Naive thymus-derived CD4-positive, alpha-beta T cell (primary cell): ENCODE data around the gene EXOC6. TPM values are rescaled to one million over a fixed set of nuclear protein-coding genes. Genes with fewer than 3 reads are reported as not detected.

Experiments
- ATAC-seq: fragments of 150-1000 bp; cut with Tn5 transposase; 2 replicates; pipeline ENCODE4 v1.10.0; 2021; ENCODE audit warnings: mild to moderate bottlenecking, moderate library complexity
- CTCF ChIA-PET: fragments of 350-600 bp; sonication (Branson Sonifier 250); formaldehyde crosslinking; loops from one replicate; lab custom pipeline; 2021; ENCODE audit warnings: antibody characterized with exemption; lab: Charles Lee
- POLR2A ChIA-PET: fragments of 350-600 bp; sonication (Branson Sonifier 250); formaldehyde crosslinking; loops from one replicate; lab custom pipeline; 2021; ENCODE audit warnings: antibody characterized with exemption, inconsistent platforms; lab: Charles Lee
- DNase-seq, 9 donors: peaks; one replicate each; pipeline versions ENCODE4 v3.0.0 to v3.0.0-alpha.2; 2020 to 2022; ENCODE audit warnings: mixed read lengths in 1 of 9
- H3K27ac ChIP-seq: one replicate; pipeline ENCODE4 v1.7.0; 2013; ENCODE audit warnings: mild to moderate bottlenecking, low read depth, low read length, moderate library complexity
- H3K27me3 ChIP-seq, 2 donors: one replicate each; pipeline ENCODE4 v1.7.0; 2013; ENCODE audit warnings: low read length in 2 of 2, mild to moderate bottlenecking in 2 of 2, moderate library complexity in 2 of 2; ENCODE audit not compliant: control insufficient read depth in 2 of 2, insufficient read depth in 2 of 2
- H3K36me3 ChIP-seq, 3 experiments: 1 replicate in 2 of 3; 2 replicates in 1 of 3; pipeline ENCODE4 v1.7.0; 2013; ENCODE audit warnings: low read length in 3 of 3, mild to moderate bottlenecking in 3 of 3, moderate library complexity in 1 of 3; ENCODE audit not compliant: insufficient read depth in 3 of 3, control insufficient read depth in 2 of 3
- H3K4me1 ChIP-seq, 2 donors: one replicate each; pipeline ENCODE4 v1.7.0; 2013; ENCODE audit warnings: low read length in 2 of 2, mild to moderate bottlenecking in 2 of 2, moderate library complexity in 1 of 2; ENCODE audit not compliant: control insufficient read depth in 2 of 2, insufficient read depth in 2 of 2
- H3K4me3 ChIP-seq: 2 replicates; pipeline ENCODE4 v1.7.0; 2013; ENCODE audit warnings: mild to moderate bottlenecking, low read length
- H3K9me3 ChIP-seq, 3 experiments: 1 replicate in 2 of 3; 2 replicates in 1 of 3; pipeline ENCODE4 v1.7.0; 2013; ENCODE audit warnings: low read length in 3 of 3; ENCODE audit not compliant: control insufficient read depth in 2 of 3
- H3K27ac Mint-ChIP-seq, 9 donors: one replicate each; pipeline ENCODE4 v1.8.0; 2020 to 2022; ENCODE audit warnings: mixed read lengths in 9 of 9, mild to moderate bottlenecking in 8 of 9, moderate library complexity in 5 of 9, inconsistent platforms in 2 of 9
- H3K27me3 Mint-ChIP-seq, 5 donors: one replicate each; pipeline ENCODE4 v1.8.0; 2021 to 2022; ENCODE audit warnings: mixed read lengths in 5 of 5, mild to moderate bottlenecking in 1 of 5
- H3K36me3 Mint-ChIP-seq, 5 donors: one replicate each; pipeline ENCODE4 v1.8.0; 2020 to 2022; ENCODE audit warnings: mixed read lengths in 5 of 5, mild to moderate bottlenecking in 3 of 5, inconsistent platforms in 1 of 5
- H3K4me1 Mint-ChIP-seq, 7 donors: one replicate each; pipeline ENCODE4 v1.8.0; 2020 to 2022; ENCODE audit warnings: mixed read lengths in 7 of 7, mild to moderate bottlenecking in 3 of 7, inconsistent platforms in 1 of 7
- H3K4me3 Mint-ChIP-seq, 10 donors: one replicate each; pipeline ENCODE4 v1.8.0; 2020 to 2022; ENCODE audit warnings: mild to moderate bottlenecking in 10 of 10, mixed read lengths in 10 of 10, moderate library complexity in 6 of 10, inconsistent platforms in 2 of 10
- H3K9me3 Mint-ChIP-seq, 11 donors: one replicate each; pipeline ENCODE4 v1.8.0; 2020 to 2022; ENCODE audit warnings: mixed read lengths in 11 of 11, mild to moderate bottlenecking in 4 of 11, inconsistent platforms in 1 of 11, moderate library complexity in 1 of 11
- intact Hi-C, 2 donors: fragments of 100-400 bp; cut with micrococcal nuclease; formaldehyde crosslinking; loops; one replicate each; pipeline ENCODE4 v1.15.1; 2023
- polyA plus RNA-seq, 2 donors: library from polyadenylated mRNA; unstranded; fragments of 300-500 nt; fragmentation: Illumina TruSeq; gene quantifications; one replicate each; pipeline ENCODE4 v1.2.3, GENCODE V29; 2021
- total RNA-seq, 6 experiments: library from RNA in 5 of 6; stranded (reverse) in 5 of 6; gene quantifications; 1 replicate in 5 of 6; 2 replicates in 1 of 6; pipeline ENCODE4 v1.2.3 and lab custom pipeline; 2021 to 2026

Gene EXOC6
- total and polyA plus RNA-seq, 7 experiments from 2014 or later: 5.8 to 12.1 (median 9.8) TPM

DNA sequence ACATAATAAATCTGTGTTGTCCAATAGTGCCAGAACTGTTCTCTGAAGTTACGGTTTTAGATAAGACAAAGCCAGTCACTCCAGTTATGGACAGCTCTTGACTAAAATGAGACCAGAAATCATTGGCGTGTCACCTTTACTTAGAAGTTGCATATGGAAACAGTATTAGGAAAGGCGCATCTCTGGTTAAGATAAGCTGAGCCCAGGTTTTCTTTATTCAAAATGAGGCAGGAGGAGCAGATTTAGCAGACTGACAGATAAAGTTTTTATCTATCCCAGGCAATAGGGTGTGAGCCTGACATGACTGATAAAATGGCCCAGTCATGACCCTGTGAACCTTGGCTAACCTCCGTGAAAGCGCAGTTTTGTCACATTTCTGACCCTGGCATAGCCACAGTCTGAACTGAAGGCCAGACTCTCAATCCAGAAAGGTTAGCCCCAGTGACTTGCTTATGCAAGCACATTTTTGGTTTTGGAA is 229.6 kb downstream of the EXOC6 start:
- H3K27me3 Mint-ChIP-seq: peaks cover 49 to 73% (median 59%) of the 10 kb centered on the region in 5 donors
- H3K27me3 ChIP-seq: no peaks in the 10 kb centered on the region
- no peaks in the 10 kb centered on the region for H3K36me3 Mint-ChIP-seq
- no peaks in the 10 kb centered on the region for H3K36me3 ChIP-seq
- ChIA-PET POLR2A (no interaction called here), CTCF (interaction anchor here (1.0 kb wide), 1 partner anchor 271 kb away, joined by 3 read pairs; no protein-coding TSS in a partner anchor)
- H3K4me3 ChIP-seq: no peak overlapping the region
- H3K4me3 Mint-ChIP-seq: no peak overlapping the region
- ATAC-seq (no peak), DNase-seq (no peak)
- no peaks in the 10 kb centered on the region for H3K4me1 ChIP-seq
- intact Hi-C loops: no loop called here
- H3K27ac Mint-ChIP-seq: no peak overlapping the region
- H3K4me1 Mint-ChIP-seq: peaks cover 10 to 22% (median 15%) of the 10 kb centered on the region in 7 donors
- peaks cover 0 to 1% (median 0%) of the 10 kb centered on the region in 11 donors for H3K9me3 Mint-ChIP-seq
- H3K9me3 ChIP-seq: no peaks in the 10 kb centered on the region
- no peak overlapping the region for H3K27ac ChIP-seq

GRCh38 chr10:93079663-93080349 is 231.5 kb downstream of the EXOC6 start:
- Histone ChIP-seq H3K4me1 (no peaks in the 10 kb centered on the region), H3K27ac (no peak overlapping the region), H3K36me3 (no peaks in the 10 kb centered on the region), H3K9me3 (no peaks in the 10 kb centered on the region), H3K4me3 (no peak overlapping the region), H3K27me3 (no peaks in the 10 kb centered on the region)
- ATAC-seq (no peak), DNase-seq (no peak)
- CTCF ChIA-PET: interaction anchor here (0.6 to 1.2 kb wide), 2 partner anchors 23 to 28 kb away, joined by 3 read pairs; no protein-coding TSS in a partner anchor
- H3K36me3 Mint-ChIP-seq: no peaks in the 10 kb centered on the region
- H3K4me1 Mint-ChIP-seq: peaks cover 5 to 11% (median 8%) of the 10 kb centered on the region in 7 donors
- H3K4me3 Mint-ChIP-seq: peak overlapping the region in 4 of 10 donors; percentile 2 to 70 (median 44)
- intact Hi-C loops: loop anchor here (1.0 to 10.0 kb wide), 7 partner anchors 195 to 432 kb away; partner anchors contain the start of gene MYOF (in 2 of the 2)
- H3K27me3 Mint-ChIP-seq: peaks cover 41 to 58% (median 52%) of the 10 kb centered on the region in 5 donors
- no peaks in the 10 kb centered on the region for H3K9me3 Mint-ChIP-seq
- POLR2A ChIA-PET: no interaction called here
- H3K27ac Mint-ChIP-seq: no peak overlapping the region

DNA sequence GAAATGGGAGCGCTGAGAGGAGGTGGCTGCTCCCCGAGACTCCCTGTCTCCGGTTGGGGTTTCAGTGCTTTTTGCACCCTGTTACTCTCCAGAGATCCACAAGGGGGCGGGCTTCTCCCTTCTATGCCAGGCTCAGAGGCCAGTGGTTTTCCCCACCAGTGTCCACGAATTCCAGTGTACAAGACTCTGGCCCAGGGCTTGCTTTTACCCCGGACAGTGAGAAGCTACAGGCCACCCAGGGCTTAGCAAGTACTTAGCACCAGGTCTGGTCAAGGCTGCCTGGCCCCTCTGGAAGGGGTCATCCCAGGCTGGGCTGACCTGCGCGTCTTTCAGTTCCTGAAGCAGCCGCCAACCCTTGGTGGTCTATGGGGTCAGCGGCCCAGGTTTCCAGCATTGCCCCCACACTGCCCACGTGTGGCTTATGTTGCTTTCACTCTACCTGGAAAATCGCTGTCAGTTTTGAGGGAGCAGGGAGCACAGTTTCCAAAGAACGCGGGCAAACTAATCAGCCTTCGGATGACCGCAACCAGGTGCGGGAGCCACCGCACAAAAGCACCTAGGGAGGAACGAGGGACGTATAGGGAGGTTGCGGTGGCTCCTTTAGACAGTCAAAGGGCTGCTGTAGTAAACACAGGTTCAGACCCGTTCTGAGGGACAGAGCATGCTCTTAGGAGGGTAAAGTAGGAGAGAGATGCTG is 232.2 kb downstream of the EXOC6 start:
- H3K4me1 Mint-ChIP-seq: peaks cover 4 to 8% (median 7%) of the 10 kb centered on the region in 7 donors

DNA sequence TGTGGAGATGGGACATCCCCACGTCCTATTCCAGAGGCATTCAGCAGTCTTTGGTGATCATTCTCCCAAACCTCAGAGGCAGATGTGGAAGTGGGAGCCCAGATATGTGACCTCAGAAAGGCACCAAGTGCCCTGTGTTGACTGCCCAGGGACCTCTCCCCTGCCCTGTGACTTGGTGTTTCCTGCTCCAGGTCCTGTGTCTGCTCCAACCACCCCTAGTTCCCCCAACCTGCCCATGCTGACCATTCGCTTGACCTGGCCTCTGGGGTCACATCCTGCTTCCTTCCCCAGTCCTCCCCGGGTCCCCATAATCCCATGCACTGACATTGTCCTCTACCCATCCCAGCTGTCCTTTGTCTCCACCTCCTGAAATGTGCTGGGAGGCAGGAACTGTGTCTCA is 233.0 kb downstream of the EXOC6 start:
- Mint-ChIP-seq H3K36me3 (no peaks in the 10 kb centered on the region), H3K4me3 (no peak overlapping the region), H3K4me1 (peaks cover 2 to 5% (median 3%) of the 10 kb centered on the region in 7 donors), H3K27ac (no peak overlapping the region), H3K27me3 (peaks cover 33 to 43% (median 37%) of the 10 kb centered on the region in 5 donors), H3K9me3 (no peaks in the 10 kb centered on the region)
- H3K27me3 ChIP-seq: no peaks in the 10 kb centered on the region
- DNase-seq (peak in 1 of 9 donors; percentile 16), ATAC-seq (no peak)
- H3K9me3 ChIP-seq: no peaks in the 10 kb centered on the region
- H3K4me3 ChIP-seq: no peak overlapping the region
- intact Hi-C loops: loop anchor here (2.0 to 10.0 kb wide), 3 partner anchors 197 to 431 kb away; partner anchors contain the start of gene MYOF (in 1 of the 2)
- H3K27ac ChIP-seq: no peak overlapping the region
- ChIA-PET POLR2A (no interaction called here), CTCF (interaction anchor here (1.3 to 1.5 kb wide), 2 partner anchors 277 to 430 kb away, joined by 3 read pairs; no protein-coding TSS in a partner anchor)
- H3K36me3 ChIP-seq: no peaks in the 10 kb centered on the region
- no peaks in the 10 kb centered on the region for H3K4me1 ChIP-seq

More for the DNA sequence above, 232.2 kb downstream of the EXOC6 start:
- Histone ChIP-seq H3K27ac (no peak overlapping the region), H3K27me3 (no peaks in the 10 kb centered on the region), H3K4me3 (no peak overlapping the region), H3K36me3 (no peaks in the 10 kb centered on the region), H3K4me1 (no peaks in the 10 kb centered on the region), H3K9me3 (no peaks in the 10 kb centered on the region)
- POLR2A ChIA-PET: no interaction called here
- intact Hi-C loops: loop anchor here (1.0 to 10.0 kb wide), 7 partner anchors 196 to 432 kb away; partner anchors contain the start of gene MYOF (in 2 of the 2)
- H3K27me3 Mint-ChIP-seq: peaks cover 39 to 51% (median 45%) of the 10 kb centered on the region in 5 donors
- CTCF ChIA-PET: interaction anchor here (0.6 to 1.5 kb wide), 3 partner anchors 27 to 458 kb away, joined by 3 read pairs; no protein-coding TSS in a partner anchor
- no peaks in the 10 kb centered on the region for H3K36me3 Mint-ChIP-seq
- peak; percentile 81 for ATAC-seq
- DNase-seq: peak in 8 of 9 donors; percentile 18 to 57 (median 44)
- peak overlapping the region in 4 of 10 donors; percentile 2 to 70 (median 44) for H3K4me3 Mint-ChIP-seq
- H3K27ac Mint-ChIP-seq: no peak overlapping the region
- H3K9me3 Mint-ChIP-seq: no peaks in the 10 kb centered on the region

DNA sequence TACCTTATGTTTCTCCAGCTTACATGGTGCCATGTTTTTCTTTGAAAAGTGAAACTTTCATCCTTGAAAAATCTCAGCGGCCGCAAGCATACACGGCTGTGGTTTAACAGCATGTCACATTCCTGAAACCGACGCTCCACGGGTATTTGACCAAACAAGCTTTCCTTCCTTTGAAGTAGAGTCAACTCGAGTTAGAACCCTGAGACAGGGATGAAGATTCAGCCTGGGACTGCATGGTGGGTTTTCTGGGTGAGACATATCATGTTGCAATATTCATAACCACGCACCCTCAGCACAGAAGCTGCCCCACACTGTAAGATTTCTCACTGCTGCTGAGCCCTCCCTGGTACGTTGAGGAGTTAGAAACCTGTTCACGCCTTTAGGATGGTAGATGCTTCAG is 233.5 kb downstream of the EXOC6 start:
- POLR2A ChIA-PET: no interaction called here
- intact Hi-C loops: loop anchor here (2.0 to 10.0 kb wide), 3 partner anchors 197 to 430 kb away; partner anchors contain the start of gene MYOF (in 1 of the 2)
- ATAC-seq (no peak), DNase-seq (peak in 1 of 9 donors; percentile 11)
- Histone ChIP-seq H3K36me3 (no peaks in the 10 kb centered on the region), H3K4me1 (no peaks in the 10 kb centered on the region), H3K9me3 (no peaks in the 10 kb centered on the region), H3K27me3 (no peaks in the 10 kb centered on the region), H3K4me3 (no peak overlapping the region), H3K27ac (no peak overlapping the region)
- H3K27ac Mint-ChIP-seq: no peak overlapping the region
- H3K36me3 Mint-ChIP-seq: no peaks in the 10 kb centered on the region
- H3K4me1 Mint-ChIP-seq: peaks cover 2 to 5% (median 3%) of the 10 kb centered on the region in 7 donors
- H3K27me3 Mint-ChIP-seq: peaks cover 28 to 38% (median 32%) of the 10 kb centered on the region in 5 donors
- H3K4me3 Mint-ChIP-seq: no peak overlapping the region
- CTCF ChIA-PET: interaction anchor here (1.3 to 1.5 kb wide), 2 partner anchors 276 to 430 kb away, joined by 3 read pairs; no protein-coding TSS in a partner anchor
- no peaks in the 10 kb centered on the region for H3K9me3 Mint-ChIP-seq

- no peaks in the 10 kb centered on the region for H3K36me3 ChIP-seq
- H3K27me3 ChIP-seq: no peaks in the 10 kb centered on the region
- Mint-ChIP-seq H3K27ac (no peak overlapping the region), H3K27me3 (peaks cover 16 to 31% (median 28%) of the 10 kb centered on the region in 5 donors), H3K4me1 (peaks cover 2 to 5% (median 3%) of the 10 kb centered on the region in 7 donors), H3K36me3 (no peaks in the 10 kb centered on the region), H3K9me3 (no peaks in the 10 kb centered on the region), H3K4me3 (no peak overlapping the region)
- H3K27ac ChIP-seq: no peak overlapping the region
- H3K9me3 ChIP-seq: no peaks in the 10 kb centered on the region
- ChIA-PET CTCF (no interaction called here), POLR2A (no interaction called here)
- intact Hi-C loops: loop anchor here (5.0 to 10.0 kb wide), 2 partner anchors 401 to 428 kb away; partner anchors contain the start of gene MYOF (in 1 of the 2)
- DNase-seq (no peak), ATAC-seq (no peak)
- H3K4me3 ChIP-seq: no peak overlapping the region
- H3K4me1 ChIP-seq: no peaks in the 10 kb centered on the region
Observed at GRCh38 chr10:93083743-93084539, 235.6 kb downstream of the EXOC6 start.
